Frontal cortex (tissue), 4 donors: ENCODE data around the gene ACTC1. TPM values are rescaled to one million over a fixed set of nuclear protein-coding genes. Genes with fewer than 3 reads are reported as not detected.

Experiments used
- DNase-seq, 2 donors: peaks; one replicate each; pipeline ENCODE4 v3.0.0; 2012; ENCODE audit warnings: low spot score in 2 of 2
- FAIRE-seq: peaks from 2 replicates; lab custom pipeline; 2012; peaks lifted over from hg19 to GRCh38; lab: Jason Lieb, UNC
- total RNA-seq: library from RNA; depleted of rRNA; stranded (reverse); fragments of >200 nt; gene quantifications from one replicate; pipeline ENCODE4 v1.2.3, GENCODE V29; 2014
- donor health status: control.
- donor health status: control.
- donor health status: control.

Gene ACTC1
- total RNA-seq, 1 donor from 2014 or later = 0.41 TPM

DNA sequence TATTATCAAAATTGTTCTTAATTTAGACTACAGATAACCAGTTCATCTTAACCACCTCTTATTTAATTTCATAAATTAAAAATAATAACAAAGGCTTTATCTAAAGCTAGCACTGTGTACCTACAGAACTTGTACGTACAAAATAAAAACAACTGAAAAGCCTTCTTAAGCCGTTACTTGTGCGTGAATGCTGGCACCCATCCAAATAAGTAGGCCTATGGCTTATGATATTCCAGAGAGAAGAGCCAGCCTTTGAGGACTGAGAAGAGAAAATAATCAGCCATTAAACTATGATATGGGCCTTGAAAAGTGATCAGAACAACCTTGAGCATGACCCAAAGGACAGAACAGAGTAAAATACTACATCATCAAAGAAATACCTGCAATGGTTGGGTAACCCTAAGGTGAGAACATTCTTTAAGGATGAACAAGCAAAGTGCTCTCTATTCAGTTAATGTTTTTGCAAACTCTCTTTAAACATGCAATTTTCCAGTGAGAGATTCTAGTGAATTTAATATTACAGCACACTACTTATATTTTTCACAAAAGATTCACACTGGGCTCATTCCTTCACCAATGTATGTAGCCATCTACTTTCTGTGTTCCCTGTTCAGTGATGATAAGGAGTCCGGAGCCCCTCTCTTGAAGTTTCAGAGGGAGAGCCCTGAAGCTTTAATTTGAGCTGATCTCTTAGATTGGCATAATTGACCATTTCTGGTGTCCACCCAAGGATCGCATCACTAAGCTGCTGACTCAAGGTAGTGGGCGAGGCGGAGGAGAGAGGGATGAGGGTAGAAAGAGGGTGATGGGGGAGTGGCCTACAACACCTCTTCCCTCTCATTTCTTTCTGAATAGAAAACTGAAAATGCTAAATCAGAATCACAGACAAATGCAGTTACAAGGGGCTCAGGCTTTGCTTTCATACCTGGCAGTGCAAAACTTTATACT is 7.7 kb upstream of the ACTC1 start:
- FAIRE-seq = no peak

GRCh38 chr15:34802371-34802770 is 7.0 kb upstream of the ACTC1 start:
- no peak for FAIRE-seq

More for the DNA sequence above, 7.7 kb upstream of the ACTC1 start:
- no peak for DNase-seq

DNA sequence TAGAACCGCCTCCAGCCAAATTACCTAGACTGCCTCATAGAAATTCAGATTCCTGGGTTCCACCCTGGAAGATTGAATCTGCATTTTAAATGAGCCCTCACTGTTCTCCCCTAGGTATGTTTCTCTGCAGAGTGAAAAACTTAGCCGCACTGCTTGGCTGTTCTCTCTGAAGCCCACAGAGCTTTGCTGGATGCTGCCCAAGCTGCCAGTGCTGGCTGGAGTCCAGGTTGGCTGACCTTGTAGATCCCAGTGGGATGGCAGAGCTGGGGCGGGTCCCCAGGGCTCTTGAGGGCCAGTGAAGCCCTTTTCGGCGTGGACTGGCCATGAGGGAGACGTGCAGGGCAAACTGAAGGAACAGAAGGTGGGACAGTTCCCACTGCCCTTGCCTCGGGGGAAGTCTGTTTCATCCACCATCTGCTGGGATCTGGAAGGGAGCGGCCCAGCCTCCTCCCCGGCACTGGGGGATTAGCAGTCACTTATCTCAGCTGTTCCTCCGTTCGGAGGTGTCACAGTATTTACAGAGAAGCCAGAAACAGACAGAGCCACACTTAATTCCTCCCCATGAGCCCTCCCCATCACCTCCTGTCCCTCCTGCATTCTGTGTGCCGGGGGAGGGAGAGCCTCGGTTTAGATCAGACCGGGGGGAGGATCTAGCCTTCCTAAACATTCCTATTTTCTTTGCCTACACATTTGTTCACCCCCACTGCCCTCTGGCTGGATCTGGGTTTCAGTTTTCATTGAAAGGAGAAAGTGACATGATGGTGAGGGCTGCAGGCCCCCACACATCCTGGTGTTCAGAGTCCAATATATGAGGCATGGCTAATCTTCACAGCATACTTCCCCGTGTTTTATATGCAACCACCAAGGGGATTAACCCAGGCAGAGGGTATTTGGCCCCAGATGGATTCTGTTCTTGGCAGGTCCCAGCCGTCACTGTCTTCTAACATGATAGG is 4.1 kb upstream of the ACTC1 start:
- FAIRE-seq (no peak), DNase-seq (no peak)

More at GRCh38 chr15:34802371-34802770, 7.0 kb upstream of the ACTC1 start:
- no peak for DNase-seq

DNA sequence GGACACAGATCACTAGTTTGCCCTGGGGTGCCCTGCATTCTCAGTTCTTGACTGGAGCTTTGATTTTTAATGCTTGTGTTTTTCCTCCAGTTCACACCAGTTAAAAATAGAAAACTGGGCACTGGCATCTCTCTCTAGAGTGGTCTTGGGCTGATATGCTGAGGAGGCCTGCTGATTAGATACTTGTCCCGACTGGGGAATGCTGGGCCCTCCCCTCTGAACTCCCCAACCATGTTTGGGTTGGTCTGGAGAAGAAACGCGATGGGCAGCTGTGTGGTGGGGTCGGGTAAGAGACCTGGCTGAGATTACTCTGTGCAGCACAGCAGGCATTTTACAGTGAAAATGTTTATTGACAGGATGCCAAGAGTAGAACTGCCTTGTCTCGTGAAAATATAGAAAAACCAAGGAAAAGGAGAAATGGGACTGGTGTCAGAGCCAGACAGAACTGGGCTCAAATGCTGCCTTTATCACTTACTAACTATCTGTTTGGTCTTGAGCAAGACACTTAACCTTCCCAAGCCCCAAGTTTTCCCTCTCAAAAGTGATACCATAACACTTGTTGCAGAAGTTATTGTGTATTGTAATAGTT is 1.6 kb upstream of the ACTC1 start:
- no peak for DNase-seq
- no peak for FAIRE-seq

GRCh38 chr15:34794590-34795206 is 651 bp downstream of the ACTC1 start:
- FAIRE-seq = no peak
- peak in 1 of 2 donors; percentile 22 for DNase-seq

- DNase-seq = no peak
- FAIRE-seq = no peak
These were observed 1.4 kb downstream of the ACTC1 start for GRCh38 chr15:34793901-34794300.

GRCh38 chr15:34793071-34793470 is 2.3 kb downstream of the ACTC1 start:
- DNase-seq (no peak), FAIRE-seq (no peak)

GRCh38 chr15:34791701-34792100 is 3.6 kb downstream of the ACTC1 start:
- no peak for DNase-seq
- FAIRE-seq = no peak

- FAIRE-seq = no peak
These were observed 5.2 kb downstream of the ACTC1 start for GRCh38 chr15:34790121-34790520.

DNA sequence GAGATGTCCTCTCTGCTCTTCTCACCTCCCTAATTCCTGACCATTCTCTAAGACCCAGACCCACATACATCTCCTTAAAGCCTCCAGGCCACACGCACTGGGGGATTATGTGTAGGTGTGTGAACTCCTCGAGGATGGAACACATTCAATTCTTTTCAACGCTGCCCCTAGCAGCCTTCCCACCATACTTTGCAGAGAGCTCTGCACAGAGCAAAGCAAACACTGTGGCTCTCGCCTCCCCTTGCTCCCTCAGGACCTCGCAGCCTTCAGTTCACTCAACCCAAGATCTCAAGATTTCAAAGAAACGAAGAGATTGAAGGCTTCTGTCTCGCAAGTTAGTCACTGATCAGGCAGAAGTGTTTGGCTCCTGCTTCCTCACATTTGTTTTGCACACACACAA is 6.0 kb downstream of the ACTC1 start:
- FAIRE-seq = no peak

More at GRCh38 chr15:34790121-34790520, 5.2 kb downstream of the ACTC1 start:
- no peak for DNase-seq

GRCh38 chr15:34786206-34786605 is 9.1 kb downstream of the ACTC1 start:
- FAIRE-seq (no peak), DNase-seq (no peak)

More for the DNA sequence above, 6.0 kb downstream of the ACTC1 start:
- DNase-seq = no peak

DNA sequence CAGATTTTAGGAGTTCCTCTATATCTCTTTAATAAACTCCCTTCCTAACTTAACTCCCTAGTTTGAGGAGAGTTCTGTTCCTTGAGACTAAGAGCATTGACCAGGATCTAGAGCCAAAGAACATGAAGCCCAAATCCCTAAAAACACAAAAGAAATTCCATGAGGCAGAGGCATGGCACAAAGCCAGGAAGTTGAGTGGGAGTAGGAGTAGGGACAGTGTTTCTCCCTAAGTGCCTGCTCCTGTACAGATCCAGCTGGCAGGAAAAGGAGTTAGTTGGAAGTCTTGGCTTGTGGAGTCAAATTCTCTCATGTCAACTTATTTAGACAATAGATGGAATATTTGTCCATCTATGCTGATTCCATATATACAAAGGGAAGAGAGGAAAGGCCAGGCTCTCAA is 11.4 kb downstream of the ACTC1 start:
- no peak for DNase-seq
- no peak for FAIRE-seq

DNA sequence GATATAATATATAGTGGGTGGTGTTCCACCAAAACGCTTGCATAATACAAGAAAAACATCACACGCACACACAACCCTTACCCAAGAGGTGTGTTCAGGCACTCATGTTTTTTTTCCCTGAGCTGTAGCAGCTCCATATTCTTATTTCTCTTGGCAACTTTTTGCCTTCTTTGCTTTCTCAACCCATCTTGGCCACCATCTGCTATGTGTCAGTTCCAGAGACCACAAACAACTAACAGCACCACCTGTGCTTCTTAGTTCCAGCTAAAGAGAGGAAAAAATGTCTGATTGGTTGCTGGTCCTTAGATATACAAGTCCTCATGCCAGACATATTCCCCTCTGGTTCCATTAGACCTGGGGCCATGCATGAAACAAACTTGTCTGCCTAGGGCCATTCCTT is 11.9 kb downstream of the ACTC1 start:
- no peak for FAIRE-seq
- no peak for DNase-seq

- FAIRE-seq (no peak), DNase-seq (no peak)
These were observed 12.4 kb downstream of the ACTC1 start for GRCh38 chr15:34782901-34783300.

GRCh38 chr15:34780725-34781124 is 14.6 kb downstream of the ACTC1 start:
- DNase-seq = no peak
- no peak for FAIRE-seq

- DNase-seq = no peak
- FAIRE-seq = no peak
These were observed 18.7 kb downstream of the ACTC1 start for GRCh38 chr15:34776606-34777105.

DNA sequence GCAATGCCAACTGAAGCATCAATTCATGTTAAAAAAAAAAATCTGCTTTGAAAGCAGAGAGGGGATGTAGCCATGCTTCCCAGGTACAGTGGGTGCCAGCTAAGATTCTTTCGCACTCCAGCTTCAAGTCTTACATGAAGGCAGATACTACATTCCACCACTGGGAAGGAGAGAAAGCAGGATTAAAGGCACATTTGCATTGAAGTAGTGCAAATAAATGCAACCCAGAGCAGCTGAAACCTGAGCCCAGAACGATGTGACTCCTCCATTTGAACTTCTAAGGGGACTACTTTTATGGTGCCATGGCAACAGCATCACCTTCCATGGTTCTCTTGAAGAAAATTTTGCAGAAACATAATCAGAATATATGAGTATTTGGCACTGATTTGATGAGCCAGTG is 21.4 kb downstream of the ACTC1 start:
- FAIRE-seq (no peak), DNase-seq (no peak)

- FAIRE-seq (no peak), DNase-seq (no peak)
These were observed 22.3 kb downstream of the ACTC1 start for GRCh38 chr15:34773013-34773412.

GRCh38 chr15:34772312-34772711 is 23.0 kb downstream of the ACTC1 start:
- no peak for DNase-seq
- FAIRE-seq = no peak
